Testis (tissue), 2 donors: Measurements from ENCODE around the gene IFT74.

Experiments used
- CTCF ChIP-seq, 3 experiments: fragments of 450-650 bp in 2 of 3; fragments of 200-600 bp in 1 of 3; sonication (generic) in 1 of 3; IDR thresholded peaks; one replicate each; pipeline ENCODE4 v1.5.1; 2016 to 2019; ENCODE audit warnings: antibody characterized with exemption in 3 of 3, mild to moderate bottlenecking in 2 of 3, moderate library complexity in 1 of 3
- POLR2A ChIP-seq: fragments of 450-650 bp; IDR thresholded peaks from one replicate; pipeline ENCODE4 v1.6.1; 2017; ENCODE audit warnings: antibody characterized with exemption, mild to moderate bottlenecking, moderate library complexity

GRCh38 chr9:27054841-27055240, 98.6 kb downstream of the IFT74 start:
- TF ChIP-seq CTCF (IDR thresholded peaks at IDR 0.05) (no peak), POLR2A (no peak)
